ENCODE results near the gene CDH26.

Gene CDH26

DNA sequence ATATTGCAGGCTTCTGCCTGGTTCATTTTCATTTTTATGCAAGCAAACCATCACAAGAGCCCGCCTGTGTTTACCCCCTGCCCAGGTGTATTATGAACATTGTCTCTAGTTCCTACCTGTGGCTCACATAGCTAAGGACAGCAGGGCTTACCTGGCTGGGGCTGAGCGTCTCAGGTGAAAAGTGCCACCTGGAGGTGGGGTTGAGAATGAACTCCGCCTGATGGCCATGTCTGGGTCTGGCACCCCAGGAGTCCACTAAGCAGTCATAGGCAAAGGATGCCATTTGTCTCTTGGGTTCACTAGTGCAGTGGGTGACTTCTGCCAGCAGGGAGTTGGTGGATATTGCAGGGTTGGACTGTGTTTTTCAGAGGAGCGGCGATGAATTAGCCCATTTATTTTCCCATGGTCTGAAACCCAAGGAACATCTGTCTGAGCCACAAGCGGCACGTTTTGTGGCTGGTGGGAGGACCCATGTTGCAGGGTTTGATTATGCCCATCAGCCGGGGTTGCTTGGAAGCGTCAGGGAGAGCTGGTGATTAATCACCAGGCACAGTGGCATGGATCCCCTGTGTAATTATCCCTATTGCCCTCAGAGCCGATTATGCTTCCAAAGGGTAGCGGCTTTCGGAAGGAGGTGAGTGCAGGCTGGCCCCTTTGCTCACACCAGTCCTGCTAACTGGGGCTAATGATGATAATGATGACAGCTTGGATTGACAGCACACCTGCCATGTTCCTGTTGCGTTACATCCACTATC, 92.1 kb downstream of the CDH26 start:
- peak; percentile 60 for DNase-seq

DNA sequence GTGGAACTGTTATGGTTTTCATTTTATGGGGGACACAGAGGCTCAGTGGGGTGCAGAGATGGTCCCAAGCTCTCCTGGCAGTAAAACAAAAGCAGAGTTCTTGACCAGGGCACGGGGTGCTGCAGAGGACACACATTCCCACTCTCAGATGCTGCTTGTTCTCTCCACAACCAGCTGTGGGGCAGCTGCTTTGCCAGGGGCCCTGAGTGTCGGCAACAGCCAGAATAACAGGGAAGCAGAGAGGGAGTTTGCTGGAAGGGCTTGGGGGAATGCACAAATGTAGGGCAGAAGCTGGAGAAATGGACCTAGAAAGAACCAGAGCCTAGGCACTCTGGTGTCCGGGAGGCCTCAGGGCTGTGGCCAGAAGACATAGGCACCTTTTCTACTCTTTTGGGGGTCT, 93.7 kb downstream of the CDH26 start:
- DNase-seq: no peak

- peak; percentile 38 for DNase-seq
These were observed 94.1 kb downstream of the CDH26 start for GRCh38 chr20:60052322-60052721.

DNA sequence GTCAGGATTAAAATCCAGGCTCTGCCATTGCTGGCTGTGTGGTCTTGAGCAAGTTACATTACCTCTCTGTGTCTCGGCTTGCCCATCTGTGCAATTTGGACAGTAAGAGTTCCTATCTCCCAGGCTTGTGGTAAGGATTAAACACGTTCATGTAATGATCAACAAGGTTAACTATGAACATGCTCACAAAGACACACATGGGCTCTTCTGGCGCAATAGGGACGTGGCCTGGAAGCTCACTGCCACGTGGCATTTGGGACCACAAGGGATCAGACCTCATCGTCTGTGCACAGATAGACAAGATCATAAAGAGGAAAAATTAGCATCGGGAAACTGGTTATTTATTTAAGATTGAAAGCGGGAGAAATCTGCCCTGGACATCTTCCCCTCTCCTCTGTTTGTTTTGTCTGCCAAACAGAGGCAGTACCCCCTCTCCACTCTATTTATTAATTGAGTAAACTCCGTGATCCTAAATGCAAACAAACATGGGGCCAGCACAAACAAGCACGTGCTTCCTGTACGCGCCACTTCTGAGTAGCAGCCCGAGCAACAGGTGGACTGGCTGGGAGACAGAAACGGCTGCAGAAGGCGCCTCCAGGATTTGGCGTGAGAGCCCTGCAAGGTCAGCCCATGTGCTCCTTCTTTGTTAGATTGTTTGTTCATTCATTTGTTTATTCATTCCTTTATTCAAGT, 95.0 kb downstream of the CDH26 start:
- peak; percentile 97 for DNase-seq

GRCh38 chr20:60053818-60054190, 95.6 kb downstream of the CDH26 start:
- DNase-seq: peak; percentile 71

- no peak for DNase-seq
These were observed 96.8 kb downstream of the CDH26 start for GRCh38 chr20:60054716-60055634.

- DNase-seq: no peak
These were observed 97.5 kb downstream of the CDH26 start for GRCh38 chr20:60055740-60056139.

DNA sequence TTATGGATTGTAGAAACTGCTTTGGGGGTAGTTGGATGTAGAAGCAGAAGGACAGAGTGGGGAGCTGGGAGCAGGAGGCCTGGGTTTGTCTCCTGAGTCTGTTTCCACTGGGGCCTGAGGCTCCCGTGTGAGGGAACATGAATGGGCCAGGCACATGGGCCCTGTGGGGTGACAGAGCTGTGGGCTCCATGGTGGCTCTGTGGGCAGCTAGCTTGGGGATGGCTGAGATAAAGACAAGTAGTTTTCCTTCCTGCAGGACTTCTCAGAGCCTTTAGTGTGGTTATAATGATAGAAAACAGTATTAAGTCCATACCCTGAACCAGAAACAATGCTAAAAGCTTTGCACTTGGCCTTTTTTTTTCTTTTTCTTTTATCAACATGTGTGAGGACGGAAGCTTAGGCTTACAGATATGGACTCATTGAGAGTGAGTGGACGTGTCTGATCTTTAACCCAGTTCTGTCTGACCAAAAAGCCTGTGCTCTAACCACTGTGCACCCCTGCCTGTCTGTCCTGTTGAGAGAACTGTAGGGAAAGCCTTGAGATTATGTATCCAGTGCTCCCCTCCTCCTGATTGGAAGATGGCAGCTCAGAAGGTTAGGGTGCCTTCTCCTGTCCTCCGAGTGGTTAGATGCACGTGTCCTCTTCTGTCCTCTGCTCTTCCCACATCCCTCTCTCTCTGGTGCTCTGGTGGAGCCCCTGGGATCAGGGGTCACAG, 98.3 kb downstream of the CDH26 start:
- DNase-seq: no peak

DNA sequence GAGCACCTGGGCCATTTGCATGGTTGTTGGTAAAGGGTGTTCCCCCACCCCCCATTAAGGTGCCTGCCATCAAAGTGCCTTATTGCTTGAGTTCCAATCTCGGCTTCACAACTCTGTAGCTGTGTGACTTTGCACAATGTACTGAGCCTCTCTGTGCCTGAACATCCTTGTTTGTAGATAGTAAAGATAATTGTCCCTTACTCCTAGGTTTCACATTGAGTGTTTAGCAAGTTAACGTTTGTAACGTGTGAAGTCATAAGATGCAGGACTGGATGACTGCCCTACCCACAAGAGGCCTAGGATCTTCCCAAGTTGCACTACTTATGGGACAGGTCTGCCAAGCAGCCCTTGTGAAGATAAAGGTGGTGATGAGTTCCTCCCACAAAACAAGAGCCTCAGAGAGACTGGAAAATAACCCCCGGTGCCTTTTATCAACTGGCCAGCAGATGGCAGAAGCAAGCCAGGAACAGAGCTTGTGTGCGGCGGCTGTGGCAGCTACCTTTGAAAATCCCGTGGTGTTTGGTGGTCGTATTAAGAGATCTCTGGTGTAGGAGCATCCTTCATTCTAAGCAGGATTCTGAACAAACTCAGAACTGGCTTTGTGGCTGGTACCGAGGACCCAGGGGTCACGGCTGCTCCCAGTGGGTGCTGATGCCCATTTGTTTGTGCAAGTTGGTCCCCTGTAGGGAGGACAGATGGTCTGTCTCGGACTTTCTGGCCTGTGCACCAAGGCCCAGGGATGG, 99.1 kb downstream of the CDH26 start:
- DNase-seq: peak; percentile 87

GRCh38 chr20:60057866-60058807, 99.9 kb downstream of the CDH26 start:
- peak; percentile 98 for DNase-seq

DNA sequence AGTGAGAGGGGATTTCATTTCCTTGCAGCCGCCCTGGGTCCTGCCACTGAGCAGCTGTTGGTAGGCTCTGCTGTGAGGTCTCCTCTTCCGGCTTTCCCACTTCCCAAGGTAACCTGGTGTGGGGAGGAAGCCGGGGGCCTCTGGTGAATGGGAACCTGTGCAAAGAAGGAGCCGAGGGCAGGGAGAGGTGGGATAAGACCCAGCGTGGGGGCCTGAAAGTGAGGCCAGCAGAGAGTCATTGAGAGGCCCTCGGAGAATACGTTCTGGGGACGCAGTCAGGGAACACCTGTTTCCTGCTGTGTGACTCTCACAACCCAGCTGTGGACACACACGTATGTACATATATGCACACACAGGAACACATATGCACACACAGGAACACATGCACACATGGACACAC, 100.7 kb downstream of the CDH26 start:
- peak; percentile 67 for DNase-seq

- no peak for DNase-seq
These were observed 101.9 kb downstream of the CDH26 start for GRCh38 chr20:60060006-60060557.

DNA sequence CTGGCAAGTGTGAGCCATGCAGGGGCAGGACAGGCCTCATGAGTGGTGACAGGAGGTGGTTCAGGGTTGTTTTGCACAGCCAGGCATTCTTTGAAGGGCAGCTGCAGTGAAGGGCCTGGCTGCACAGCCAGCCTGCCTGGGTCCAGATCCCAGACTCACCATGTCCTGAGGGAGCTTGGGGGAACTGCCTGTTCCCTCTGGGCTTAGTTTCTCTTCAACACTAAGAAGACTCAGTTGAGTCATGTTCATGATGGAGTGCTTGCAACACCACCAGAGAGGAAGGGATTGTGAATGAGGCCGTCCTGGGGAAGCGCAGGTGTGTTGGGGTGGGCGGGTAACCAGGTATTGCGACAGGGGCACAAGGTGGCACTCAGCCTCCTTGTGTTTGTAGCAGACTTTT, 102.4 kb downstream of the CDH26 start:
- DNase-seq: no peak

- DNase-seq: no peak
These were observed 104.3 kb downstream of the CDH26 start for GRCh38 chr20:60062431-60063047.

- no peak for DNase-seq
These were observed 104.8 kb downstream of the CDH26 start for GRCh38 chr20:60063048-60063451.

DNA sequence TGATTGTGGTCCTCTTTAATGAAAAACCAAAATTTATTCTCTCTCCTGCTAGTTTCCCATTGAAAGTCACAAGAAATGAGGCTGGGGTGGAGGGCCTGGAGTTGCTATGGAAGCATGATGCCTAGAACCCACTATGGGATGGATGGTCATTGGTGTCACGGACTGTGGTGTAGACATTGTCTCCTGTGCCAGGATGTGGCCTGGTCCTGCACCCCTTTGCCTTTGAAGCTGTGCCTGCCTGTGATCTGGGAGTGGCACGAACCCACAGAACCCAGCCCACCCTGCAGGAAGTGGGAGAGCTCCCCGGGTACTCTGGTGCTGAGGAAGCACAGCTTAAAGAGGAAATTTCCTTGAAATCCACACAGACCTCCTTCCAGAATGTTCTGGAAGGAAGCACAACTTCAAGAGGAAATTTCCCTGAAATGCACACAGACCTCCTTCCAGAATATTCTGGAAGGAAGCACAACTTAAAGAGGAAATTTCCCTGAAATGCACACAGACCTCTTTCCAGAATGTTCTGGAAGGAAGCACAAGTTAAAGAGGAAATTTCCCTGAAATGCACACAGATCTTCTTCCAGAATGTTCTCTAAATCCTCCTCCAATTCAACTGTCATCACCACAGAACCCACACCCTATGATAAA, 105.6 kb downstream of the CDH26 start:
- no peak for DNase-seq
